SK-N-SH (cell line): ENCODE results near the gene HIF3A. TPM values are rescaled to one million over a fixed set of nuclear protein-coding genes. Genes with fewer than 3 reads are reported as not detected.

Source experiments
- CTCF ChIA-PET: fragments of 300-600, 350-600 bp; formaldehyde crosslinking; extraction: SDS; loops from one replicate; lab custom pipeline; 2021; lab: Yijun Ruan, JAX
- POLR2A ChIA-PET: fragments of 350-600 bp; sonication (Branson Sonifier 250); formaldehyde crosslinking; extraction: SDS; loops from one replicate; lab custom pipeline; 2020; ENCODE audit warnings: antibody characterized with exemption, inconsistent platforms; lab: Yijun Ruan, JAX
- DNase-seq: peaks from one replicate; pipeline ENCODE4 v3.0.0; 2012
- H2AFZ ChIP-seq: fragments of 200-600 bp; sonication (generic); 2 replicates; pipeline ENCODE4 v1.8.1; 2016; ENCODE audit warnings: antibody characterized with exemption, mild to moderate bottlenecking, low read depth
- H3F3A ChIP-seq: fragments of 200-600 bp; sonication (generic); replicated peaks from 2 replicates; pipeline ENCODE3; 2016; ENCODE audit warnings: antibody characterized with exemption, mild to moderate bottlenecking; ENCODE audit not compliant: insufficient read depth
- H3K27ac ChIP-seq, 2 experiments: fragments of 200-500 bp in 1 of 2; fragments of 200-600 bp in 1 of 2; sonication (Bioruptor generic) in 1 of 2; sonication (generic), shearing (Covaris generic) in 1 of 2; 2 replicates each; pipeline versions ENCODE4 v1.5.1 to v1.6.1; 2014 to 2016; ENCODE audit warnings: low read depth in 2 of 2, inconsistent platforms in 1 of 2, low read length in 1 of 2, mild to moderate bottlenecking in 1 of 2, mixed read lengths in 1 of 2
- H3K27me3 ChIP-seq: fragments of 200-600 bp; sonication (generic), shearing (Covaris generic); 2 replicates; pipeline ENCODE4 v1.6.1; 2016; ENCODE audit warnings: mixed run types; ENCODE audit not compliant: insufficient read depth
- H3K36me3 ChIP-seq, 2 experiments: fragments of 200-500 bp in 1 of 2; fragments of 200-600 bp in 1 of 2; sonication (Bioruptor generic) in 1 of 2; sonication (generic) in 1 of 2; replicated peaks in 1 of 2; 2 replicates each; pipeline versions ENCODE3 to v1.5.1; 2014 to 2016; ENCODE audit warnings: low read length in 1 of 2, mild to moderate bottlenecking in 1 of 2; ENCODE audit not compliant: insufficient read depth in 2 of 2, control insufficient read depth in 1 of 2
- H3K4me1 ChIP-seq, 2 experiments: fragments of 200-500 bp in 1 of 2; fragments of 200-600 bp in 1 of 2; sonication (Bioruptor generic) in 1 of 2; sonication (generic), shearing (Covaris generic) in 1 of 2; 2 replicates each; pipeline versions ENCODE4 v1.5.1 to v1.6.1; 2014 to 2016; ENCODE audit warnings: low read depth in 1 of 2, low read length in 1 of 2, mixed run types in 1 of 2; ENCODE audit not compliant: insufficient read depth in 2 of 2, control insufficient read depth in 1 of 2
- H3K4me2 ChIP-seq: fragments of 200-600 bp; sonication (generic), shearing (Covaris generic); 2 replicates; pipeline ENCODE4 v1.6.1; 2017; ENCODE audit warnings: mixed run types
- H3K4me3 ChIP-seq, 2 experiments: fragments of 200-500 bp in 1 of 2; fragments of 200-600 bp in 1 of 2; sonication (Bioruptor generic) in 1 of 2; sonication (generic), shearing (Covaris generic) in 1 of 2; 2 replicates each; pipeline versions ENCODE4 v1.5.1 to v1.8.1; 2014 to 2016; ENCODE audit warnings: low read depth in 2 of 2, inconsistent platforms in 1 of 2, low read length in 1 of 2, mild to moderate bottlenecking in 1 of 2, mixed read lengths in 1 of 2, moderate library complexity in 1 of 2
- H3K79me2 ChIP-seq: fragments of 200-600 bp; sonication (generic); 2 replicates; pipeline ENCODE4 v1.8.1; 2017; ENCODE audit warnings: mild to moderate bottlenecking; ENCODE audit not compliant: insufficient read depth
- H3K9ac ChIP-seq: fragments of 200-600 bp; sonication (generic); 2 replicates; pipeline ENCODE4 v1.6.1; 2017; ENCODE audit warnings: mixed run types
- H3K9me2 ChIP-seq: fragments of 200-600 bp; sonication (generic); 2 replicates; pipeline ENCODE4 v1.6.1; 2017; ENCODE audit warnings: mixed run types
- H3K9me3 ChIP-seq: fragments of 200-600 bp; sonication (generic); 2 replicates; pipeline ENCODE4 v1.6.1; 2017; ENCODE audit warnings: mixed run types, mild to moderate bottlenecking, moderate library complexity
- H4K20me1 ChIP-seq: fragments of 200-600 bp; sonication (generic); 2 replicates; pipeline ENCODE4 v1.6.1; 2017; ENCODE audit warnings: mild to moderate bottlenecking, mixed run types; ENCODE audit not compliant: insufficient read depth
- ELF1 ChIP-seq: IDR thresholded peaks from 2 replicates; pipeline ENCODE4 v1.4.0; 2012
- EP300 ChIP-seq, 2 experiments: IDR thresholded peaks; 2 replicates each; pipeline versions ENCODE4 v1.4.0 to v1.6.1; 2012; ENCODE audit warnings: borderline replicate concordance in 1 of 2, low read depth in 1 of 2, low read length in 1 of 2
- EZH2phosphoT487 ChIP-seq: fragments of 200-600 bp; sonication (generic); IDR thresholded peaks from 2 replicates; pipeline ENCODE4 v1.6.1; 2017; ENCODE audit warnings: low read depth, mixed run types, mild to moderate bottlenecking, antibody characterized with exemption, moderate library complexity, borderline replicate concordance
- FOSL2 ChIP-seq: IDR thresholded peaks from 2 replicates; pipeline ENCODE4 v1.4.0; 2012; ENCODE audit warnings: low read depth, mild to moderate bottlenecking, moderate library complexity, borderline replicate concordance
- FOXJ3 ChIP-seq: sonication (generic); formaldehyde crosslinking; IDR thresholded peaks from 2 replicates; pipeline ENCODE4 v1.5.1; 2020; ENCODE audit warnings: mild to moderate bottlenecking, missing genetic modification reagents
- GABPA ChIP-seq: IDR thresholded peaks from 2 replicates; pipeline ENCODE4 v1.4.0; 2012; ENCODE audit warnings: low read depth, mild to moderate bottlenecking
- GATA2 ChIP-seq: sonication (generic); formaldehyde crosslinking; IDR thresholded peaks from 2 replicates; pipeline ENCODE4 v1.5.0; 2020; ENCODE audit warnings: mild to moderate bottlenecking, missing genetic modification reagents
- JUND ChIP-seq: IDR thresholded peaks from 2 replicates; pipeline ENCODE4 v1.4.0; 2012
- MXI1 ChIP-seq: IDR thresholded peaks from 2 replicates; pipeline ENCODE4 v1.6.1; 2012; ENCODE audit warnings: mild to moderate bottlenecking, low read depth, low read length, improper control_type of control experiment
- NFIC ChIP-seq: IDR thresholded peaks from 2 replicates; pipeline ENCODE4 v1.4.0; 2012; ENCODE audit warnings: borderline replicate concordance
- NRF1 ChIP-seq: IDR thresholded peaks from 2 replicates; pipeline ENCODE4 v1.6.1; 2012; ENCODE audit warnings: low read depth, mild to moderate bottlenecking, low read length
- RAD21 ChIP-seq: IDR thresholded peaks from 2 replicates; pipeline ENCODE4 v1.6.1; 2012; ENCODE audit warnings: mild to moderate bottlenecking, low read length
- YY1 ChIP-seq: IDR thresholded peaks from 2 replicates; pipeline ENCODE4 v1.4.0; 2012; ENCODE audit warnings: low read depth, mild to moderate bottlenecking
- WGBS: methylation state at CpG from one replicate; pipeline ENCODE4 v1.1.6; 2017; ENCODE audit warnings: low lambda C conversion rate; 5-methylcytosine and 5-hydroxymethylcytosine counted together
- polyA plus RNA-seq, 3 experiments: library from polyadenylated mRNA; depleted of rRNA; stranded (reverse); fragments of >200 nt; gene quantifications; 2 replicates each; pipeline ENCODE4 v1.2.3, GENCODE V29; 2012
- TF ChIP-seq, protein P1 (sequence below): fragments of 150-350 bp; IDR thresholded peaks from 2 replicates; pipeline ENCODE4 v1.6.1; 2016; ENCODE audit warnings: mild to moderate bottlenecking, low read depth, low read length
- TF ChIP-seq, protein P2 (sequence below): IDR thresholded peaks from 2 replicates; pipeline ENCODE4 v1.4.0; 2012; ENCODE audit warnings: low read depth, borderline replicate concordance
- TF ChIP-seq, protein P3 (sequence below): IDR thresholded peaks from 2 replicates; pipeline ENCODE4 v1.4.0; 2012; ENCODE audit warnings: low read depth

Gene HIF3A
- polyA plus RNA-seq, 1 of the 3 experiments (the other 2 are of a cell fraction) = 0.92 TPM

DNA sequence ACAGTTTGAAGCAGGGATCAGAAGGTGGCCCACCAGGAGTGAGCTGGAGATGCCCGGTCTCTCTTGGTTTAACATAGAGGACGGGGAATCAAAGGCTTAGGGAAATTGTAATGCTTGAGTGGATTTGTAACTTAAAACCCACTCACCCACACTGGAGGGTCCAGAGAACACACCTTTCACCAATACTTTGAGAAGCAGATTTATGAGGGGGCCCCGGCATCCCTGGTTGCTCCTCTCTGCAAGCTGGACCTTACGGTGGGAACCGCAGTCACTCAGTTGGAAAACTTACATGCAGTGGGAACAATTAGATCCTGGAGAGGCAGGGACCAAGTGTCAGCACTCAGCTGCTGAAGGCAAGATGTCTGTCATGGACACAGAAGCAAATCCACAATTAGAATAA, 70.6 kb downstream of the HIF3A start:
- H3K36me3 ChIP-seq = peaks cover 15 to 16% of the 10 kb centered on the region in 2 experiments
- TF ChIP-seq RAD21 (no peak), JUND (no peak), EZH2phosphoT487 (no peak), EP300 (IDR thresholded peaks at IDR 0.05; ENCODE audit: borderline replicate concordance in 1 of 2, low read depth in 1 of 2, low read length in 1 of 2) (no peak), NFIC (no peak), FOXJ3 (CRISPR knock-in tag) (no peak), GABPA (no peak), MXI1 (no peak), NRF1 (no peak)
- TF ChIP-seq, protein P1, sequence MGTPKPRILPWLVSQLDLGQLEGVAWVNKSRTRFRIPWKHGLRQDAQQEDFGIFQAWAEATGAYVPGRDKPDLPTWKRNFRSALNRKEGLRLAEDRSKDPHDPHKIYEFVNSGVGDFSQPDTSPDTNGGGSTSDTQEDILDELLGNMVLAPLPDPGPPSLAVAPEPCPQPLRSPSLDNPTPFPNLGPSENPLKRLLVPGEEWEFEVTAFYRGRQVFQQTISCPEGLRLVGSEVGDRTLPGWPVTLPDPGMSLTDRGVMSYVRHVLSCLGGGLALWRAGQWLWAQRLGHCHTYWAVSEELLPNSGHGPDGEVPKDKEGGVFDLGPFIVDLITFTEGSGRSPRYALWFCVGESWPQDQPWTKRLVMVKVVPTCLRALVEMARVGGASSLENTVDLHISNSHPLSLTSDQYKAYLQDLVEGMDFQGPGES = no peak
- TF ChIP-seq, protein P2, sequence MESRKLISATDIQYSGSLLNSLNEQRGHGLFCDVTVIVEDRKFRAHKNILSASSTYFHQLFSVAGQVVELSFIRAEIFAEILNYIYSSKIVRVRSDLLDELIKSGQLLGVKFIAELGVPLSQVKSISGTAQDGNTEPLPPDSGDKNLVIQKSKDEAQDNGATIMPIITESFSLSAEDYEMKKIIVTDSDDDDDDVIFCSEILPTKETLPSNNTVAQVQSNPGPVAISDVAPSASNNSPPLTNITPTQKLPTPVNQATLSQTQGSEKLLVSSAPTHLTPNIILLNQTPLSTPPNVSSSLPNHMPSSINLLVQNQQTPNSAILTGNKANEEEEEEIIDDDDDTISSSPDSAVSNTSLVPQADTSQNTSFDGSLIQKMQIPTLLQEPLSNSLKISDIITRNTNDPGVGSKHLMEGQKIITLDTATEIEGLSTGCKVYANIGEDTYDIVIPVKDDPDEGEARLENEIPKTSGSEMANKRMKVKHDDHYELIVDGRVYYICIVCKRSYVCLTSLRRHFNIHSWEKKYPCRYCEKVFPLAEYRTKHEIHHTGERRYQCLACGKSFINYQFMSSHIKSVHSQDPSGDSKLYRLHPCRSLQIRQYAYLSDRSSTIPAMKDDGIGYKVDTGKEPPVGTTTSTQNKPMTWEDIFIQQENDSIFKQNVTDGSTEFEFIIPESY = no peak
- no peak overlapping the region for H3K9ac ChIP-seq
- H3F3A ChIP-seq = no peaks in the 10 kb centered on the region
- peaks cover 11% of the 10 kb centered on the region in 2 experiments; a peak in 3 of 4 replicates for H3K4me1 ChIP-seq
- no peak for DNase-seq
- WGBS = 100% methylated on average over 5 of the region's 5 CpGs
- no peak overlapping the region for H3K4me3 ChIP-seq
- ChIA-PET CTCF (interaction anchor here (0.5 to 4.9 kb wide), 5 partner anchors 20 to 147 kb away, joined by 3 to 21 read pairs (median 4); partner anchors contain the start of gene PPP5C), POLR2A (interaction anchor here (1.4 kb wide), 1 partner anchor 17 kb away, joined by 3 read pairs; no protein-coding TSS in a partner anchor)
- H3K79me2 ChIP-seq = peaks cover 63% of the 10 kb centered on the region
- no peaks in the 10 kb centered on the region for H3K27me3 ChIP-seq
- no peaks in the 10 kb centered on the region for H3K9me2 ChIP-seq
- no peak overlapping the region for H3K4me2 ChIP-seq
- H2AFZ ChIP-seq = no peak overlapping the region
- no peaks in the 10 kb centered on the region for H3K9me3 ChIP-seq
- no peak overlapping the region for H3K27ac ChIP-seq
- peaks cover 15% of the 10 kb centered on the region; the same call in 1 of the 2 replicates for H4K20me1 ChIP-seq

DNA sequence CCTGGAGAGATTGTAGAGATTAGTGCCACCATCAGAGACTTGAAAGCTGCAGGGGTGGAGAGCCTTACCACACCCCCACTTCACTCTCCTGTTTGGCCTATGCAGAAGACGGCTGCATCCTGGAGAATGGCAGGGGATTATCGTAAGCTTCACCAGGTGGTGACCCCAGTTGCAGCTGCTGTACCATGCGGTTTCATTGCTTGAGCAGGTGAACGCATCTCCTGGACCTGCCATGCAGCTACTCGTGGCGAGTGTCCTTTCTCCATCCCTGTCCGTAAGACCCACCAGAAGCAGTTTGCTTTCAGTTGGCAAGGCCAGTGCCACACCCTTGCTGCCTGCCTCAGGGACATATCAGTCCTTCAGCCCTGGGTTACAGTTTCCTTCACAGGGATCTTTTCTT, 71.3 kb downstream of the HIF3A start:
- H3K4me2 ChIP-seq = no peak overlapping the region

More for the DNA sequence above, 71.3 kb downstream of the HIF3A start:
- Histone ChIP-seq H3K4me3 (no peak overlapping the region), H2AFZ (no peak overlapping the region), H3K27me3 (no peaks in the 10 kb centered on the region), H4K20me1 (peaks cover 22% of the 10 kb centered on the region; the same call in 1 of the 2 replicates), H3K4me1 (peaks cover 17 to 18% of the 10 kb centered on the region in 2 experiments; a peak in 3 of 4 replicates), H3K27ac (no peak overlapping the region), H3K79me2 (peaks cover 69% of the 10 kb centered on the region), H3K9me2 (no peaks in the 10 kb centered on the region), H3K36me3 (peaks cover 15 to 18% of the 10 kb centered on the region in 2 experiments), H3K9me3 (no peaks in the 10 kb centered on the region), H3F3A (no peaks in the 10 kb centered on the region), H3K9ac (no peak overlapping the region)
- no peak for TF ChIP-seq ELF1
- TF ChIP-seq, protein P3, sequence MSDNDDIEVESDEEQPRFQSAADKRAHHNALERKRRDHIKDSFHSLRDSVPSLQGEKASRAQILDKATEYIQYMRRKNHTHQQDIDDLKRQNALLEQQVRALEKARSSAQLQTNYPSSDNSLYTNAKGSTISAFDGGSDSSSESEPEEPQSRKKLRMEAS = no peak
- no peak for TF ChIP-seq FOSL2
- TF ChIP-seq EP300 (IDR thresholded peaks at IDR 0.05; ENCODE audit: borderline replicate concordance in 1 of 2, low read depth in 1 of 2, low read length in 1 of 2) = no peak
- TF ChIP-seq YY1 = no peak
- no peak for TF ChIP-seq MXI1
- no peak for TF ChIP-seq JUND
- no peak for TF ChIP-seq GATA2 (CRISPR knock-in tag)
- POLR2A ChIA-PET = interaction anchor here (1.4 kb wide), 1 partner anchor 16 kb away, joined by 3 read pairs; no protein-coding TSS in a partner anchor
- WGBS = 100% methylated on average over 7 of the region's 7 CpGs
- DNase-seq = no peak
- CTCF ChIA-PET = interaction anchor here (1.1 to 4.9 kb wide), 4 partner anchors 21 to 146 kb away, joined by 3 to 21 read pairs (median 9); partner anchors contain the start of gene PPP5C
